HG03280 (cell line): ENCODE measurements around the gene ADGRL1.
"Not testable (repeated sequence)": the region's sequence is repeated elsewhere in the genome, so short reads cannot be mapped to it uniquely, and the experiment has no call there.

Experiments
- ATAC-seq: cut with Tn5 transposase; IDR thresholded peaks from one replicate; pipeline ENCODE4 v1.9.1; 2021; ENCODE audit warnings: mild to moderate bottlenecking, moderate library complexity; ENCODE audit not compliant: unreplicated experiment

The ADGRL1 gene

GRCh38 chr19:14221345-14221744 is 15.4 kb upstream of the ADGRL1 start:
- not testable (repeated sequence) for ATAC-seq

- ATAC-seq, result no peak
Observed at GRCh38 chr19:14218620-14219330, 12.8 kb upstream of the ADGRL1 start.

- not testable (repeated sequence) for ATAC-seq
Observed at GRCh38 chr19:14217886-14218285, 11.9 kb upstream of the ADGRL1 start.

DNA sequence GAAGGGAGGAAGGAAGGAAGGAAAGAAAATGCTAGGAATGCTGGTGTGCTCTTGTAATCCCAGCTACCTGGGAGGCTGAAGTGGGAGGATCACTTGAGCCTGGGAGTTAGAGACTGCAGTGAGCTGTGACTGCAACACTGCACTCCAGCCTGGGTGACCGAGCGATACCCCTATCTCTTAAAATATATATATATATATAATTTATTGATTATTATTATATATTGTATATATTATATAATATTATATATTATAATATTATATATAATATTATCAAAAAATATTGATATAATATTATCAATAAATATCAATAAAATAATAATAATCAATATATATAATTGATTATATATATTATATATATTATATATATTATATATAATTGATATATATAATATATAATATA is 8.6 kb upstream of the ADGRL1 start:
- no peak for ATAC-seq

DNA sequence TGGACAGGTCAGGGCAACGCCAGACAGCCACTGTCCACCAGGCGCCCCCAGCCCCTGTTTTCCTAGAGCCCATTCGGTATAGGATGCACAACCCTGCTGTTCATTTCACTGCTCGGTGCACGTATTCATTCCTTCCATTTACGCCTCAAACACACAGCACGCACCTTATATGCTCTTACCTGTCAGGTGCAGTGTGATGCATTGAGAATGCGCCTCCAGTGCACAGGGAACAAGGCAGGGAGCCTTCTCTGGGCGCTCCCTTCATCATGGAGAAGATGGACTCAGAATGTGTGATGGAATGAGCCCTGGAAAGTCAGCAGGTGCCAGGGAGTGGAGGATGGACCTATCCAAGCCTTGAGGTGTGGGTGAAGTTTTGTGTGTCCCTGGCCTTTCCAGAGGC is 4.2 kb upstream of the ADGRL1 start:
- ATAC-seq, result not testable (repeated sequence)

DNA sequence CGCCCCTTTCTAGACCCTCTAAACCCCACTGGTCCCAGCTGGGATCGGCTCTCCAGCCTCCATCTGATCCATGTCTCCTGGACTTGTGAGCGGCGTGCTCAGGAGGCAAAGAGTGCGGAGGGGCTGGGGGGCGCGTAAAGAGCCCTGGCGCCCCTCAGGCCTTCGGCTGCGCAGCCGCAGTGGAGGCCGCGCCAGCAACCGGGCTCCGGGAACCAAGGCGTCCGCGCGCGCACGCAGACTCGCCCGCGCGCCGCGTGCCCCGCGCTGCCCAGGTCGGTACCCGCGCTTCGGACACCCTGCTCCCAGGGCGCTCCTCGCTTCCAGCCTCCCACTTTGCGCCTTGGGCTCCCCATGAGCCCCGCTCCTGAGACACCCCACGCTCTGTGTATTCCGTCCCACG is 3.4 kb upstream of the ADGRL1 start:
- not testable (repeated sequence) for ATAC-seq

GRCh38 chr19:14208496-14208895 is 2.5 kb upstream of the ADGRL1 start:
- ATAC-seq, result not testable (repeated sequence)

- ATAC-seq, result not testable (repeated sequence)
Observed at GRCh38 chr19:14207796-14208195, 1.8 kb upstream of the ADGRL1 start.

GRCh38 chr19:14206737-14207726 is 1.1 kb upstream of the ADGRL1 start:
- not testable (repeated sequence) for ATAC-seq

DNA sequence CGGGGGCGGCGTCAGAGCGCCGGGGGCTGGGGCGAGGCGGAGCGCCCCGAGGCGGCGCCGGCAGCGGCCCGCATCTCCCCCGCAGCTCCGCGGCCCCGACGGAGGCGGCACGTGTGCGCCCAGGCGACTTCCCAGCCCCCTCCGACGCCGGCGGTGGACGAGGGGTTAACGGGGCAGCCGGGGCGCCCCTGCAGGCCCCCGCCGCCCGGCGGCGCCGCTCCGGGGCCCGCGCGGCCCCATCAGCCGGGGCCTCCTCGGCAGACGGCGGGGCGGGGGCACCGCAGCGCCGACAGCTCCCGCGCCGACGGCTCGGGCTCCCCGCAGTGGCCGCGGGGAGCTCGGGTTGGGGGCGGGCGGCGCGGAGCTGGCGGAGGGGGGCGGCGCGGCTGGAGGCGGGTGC is 339 bp upstream of the ADGRL1 start:
- ATAC-seq, result not testable (repeated sequence)

DNA sequence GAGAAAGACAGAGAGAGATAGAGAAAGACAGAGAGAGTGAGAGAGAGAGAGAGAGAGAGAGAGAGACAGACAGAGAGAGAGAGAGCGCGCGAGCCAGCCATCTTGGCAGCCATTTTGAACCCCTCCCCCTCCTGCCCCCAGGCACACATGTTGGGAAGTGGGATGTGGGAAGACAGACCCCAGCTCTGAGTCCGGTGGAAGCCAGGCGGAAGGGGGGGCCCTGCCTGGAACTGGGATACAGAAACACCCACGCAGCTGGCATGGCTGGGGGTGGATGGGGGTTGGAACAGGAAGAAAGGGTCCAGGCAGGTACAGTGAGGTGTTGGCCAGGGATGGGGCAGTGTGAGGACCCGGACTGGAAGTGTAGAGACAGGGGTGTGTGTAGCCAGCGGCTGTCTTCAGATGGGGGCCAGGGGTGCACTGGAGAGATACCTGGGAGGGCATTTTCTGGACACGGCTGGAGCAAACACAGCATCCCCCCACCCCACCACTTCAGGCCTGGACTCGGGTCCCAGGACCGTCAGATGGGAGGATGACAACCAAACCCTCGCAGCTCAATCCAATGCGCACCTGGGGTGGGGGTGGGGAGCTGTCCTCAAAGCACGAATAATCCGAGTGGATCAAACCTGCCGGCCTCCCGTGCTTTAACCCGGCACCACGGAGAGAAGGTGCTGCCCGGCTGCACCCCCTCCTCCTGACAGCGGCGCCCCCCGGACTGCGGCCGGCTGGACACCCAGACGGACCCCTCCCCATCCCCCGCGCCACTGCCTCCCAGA is 1.1 kb downstream of the ADGRL1 start:
- ATAC-seq, result not testable (repeated sequence)

DNA sequence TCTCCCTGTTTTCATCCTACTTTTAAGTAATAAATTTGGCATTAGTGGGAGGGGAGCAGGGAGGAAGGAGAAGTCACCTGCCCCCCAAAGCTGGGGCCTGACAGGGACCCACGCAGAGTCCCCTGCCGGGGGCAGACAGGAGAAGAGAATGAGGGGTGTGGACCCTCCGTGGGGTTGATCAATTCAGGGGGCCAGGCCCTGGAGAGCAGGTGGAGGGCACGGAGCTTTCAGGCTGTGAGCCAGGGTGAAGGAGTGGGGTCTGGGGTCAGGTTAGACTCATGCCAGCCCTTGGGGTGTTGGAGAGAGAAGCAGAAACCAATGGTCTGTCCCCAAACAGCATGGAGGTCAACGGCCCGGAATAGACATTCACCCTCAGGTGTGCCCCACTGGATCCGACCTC is 1.8 kb downstream of the ADGRL1 start:
- ATAC-seq, result not testable (repeated sequence)

DNA sequence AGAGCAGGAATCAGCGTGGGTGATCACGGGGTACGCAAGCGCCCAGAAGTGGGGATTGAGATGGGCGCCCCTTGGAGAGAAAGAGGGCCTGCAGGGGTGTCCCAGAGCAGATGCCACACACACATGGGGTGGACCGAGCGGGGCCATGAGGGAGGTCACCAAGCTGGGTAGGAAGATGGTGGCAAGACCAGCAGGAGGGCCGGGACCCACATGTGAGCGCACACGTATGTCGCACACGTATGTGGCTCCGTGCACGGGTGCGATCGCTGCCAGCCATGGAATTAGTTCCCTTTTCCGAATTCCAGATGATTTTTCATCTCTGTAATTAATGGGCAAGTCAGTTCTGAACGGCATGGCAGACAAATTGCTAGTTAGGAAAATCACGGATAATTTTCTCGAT is 2.2 kb downstream of the ADGRL1 start:
- ATAC-seq, result not testable (repeated sequence)

DNA sequence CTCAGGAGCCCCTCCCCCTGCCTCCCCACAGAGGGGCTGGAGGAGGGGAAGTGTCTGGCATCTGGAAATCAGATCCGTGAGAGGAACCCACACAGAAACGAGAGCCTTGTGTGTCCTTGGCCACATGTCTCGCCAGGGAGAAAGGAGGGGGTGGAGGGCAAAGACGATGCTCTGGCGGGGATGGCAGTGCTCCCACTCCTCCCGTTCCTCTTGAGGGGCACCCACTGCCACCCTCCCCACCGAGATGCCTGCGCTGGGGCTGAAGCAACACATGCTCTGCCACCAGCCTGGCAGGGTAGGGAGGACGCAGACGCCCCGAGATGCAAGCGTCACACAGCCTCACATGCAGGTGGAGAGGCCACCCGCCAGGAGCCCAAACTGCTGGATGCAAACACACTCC is 2.8 kb downstream of the ADGRL1 start:
- ATAC-seq, result no peak

- ATAC-seq, result not testable (repeated sequence)
Observed at GRCh38 chr19:14201481-14201880, 4.5 kb downstream of the ADGRL1 start.

GRCh38 chr19:14200147-14200841 is 5.7 kb downstream of the ADGRL1 start:
- ATAC-seq, result not testable (repeated sequence)

- ATAC-seq, result no peak
Observed at GRCh38 chr19:14198384-14199376, 7.3 kb downstream of the ADGRL1 start.

DNA sequence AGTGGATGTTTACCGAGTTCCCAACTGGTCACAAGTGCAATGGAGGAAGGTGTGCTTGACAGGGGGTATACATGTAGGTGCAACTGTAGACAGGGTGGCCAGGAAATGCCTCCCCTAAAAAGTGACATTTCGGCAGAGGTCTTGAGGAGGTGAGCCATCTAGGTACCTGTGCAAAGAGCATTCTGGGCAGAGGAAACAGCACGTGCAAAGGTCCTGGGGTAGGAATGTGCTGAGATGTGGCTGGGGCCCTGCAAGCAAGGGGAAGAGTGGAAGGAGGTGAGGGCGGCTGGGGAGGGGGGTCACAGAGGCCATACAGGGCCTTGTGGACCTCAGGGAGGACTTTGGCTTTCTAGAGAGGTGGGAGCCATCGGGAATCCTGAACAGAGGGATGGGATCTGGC is 8.1 kb downstream of the ADGRL1 start:
- ATAC-seq, result no peak

DNA sequence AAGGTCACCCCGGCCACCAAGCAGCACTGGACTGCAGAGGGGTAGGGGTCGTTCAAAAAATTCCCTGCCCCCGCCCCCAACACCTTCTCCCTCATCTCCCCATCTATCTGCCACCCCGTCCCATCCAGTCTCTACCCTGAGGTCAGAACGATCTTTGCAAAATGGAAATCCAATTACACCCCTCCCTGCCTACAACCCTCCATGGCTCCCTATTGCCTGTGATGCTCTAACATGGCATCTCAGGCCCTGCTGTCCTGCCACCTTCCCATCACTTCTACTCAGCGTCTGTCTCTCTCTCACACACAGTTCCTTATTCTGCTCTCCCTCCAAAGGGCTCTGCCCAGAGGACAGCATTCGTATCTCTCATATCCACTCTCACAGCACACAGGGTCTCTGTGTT is 8.7 kb downstream of the ADGRL1 start:
- ATAC-seq, result not testable (repeated sequence)
